GM10847 (cell line): ENCODE data around the gene SIM2.

ENCODE experiments used
- POLR2A ChIP-seq: IDR thresholded peaks from 2 replicates; pipeline ENCODE4 v1.6.1; 2011; ENCODE audit not compliant: insufficient read length; ENCODE audit errors: extremely low read depth

SIM2 gene

DNA sequence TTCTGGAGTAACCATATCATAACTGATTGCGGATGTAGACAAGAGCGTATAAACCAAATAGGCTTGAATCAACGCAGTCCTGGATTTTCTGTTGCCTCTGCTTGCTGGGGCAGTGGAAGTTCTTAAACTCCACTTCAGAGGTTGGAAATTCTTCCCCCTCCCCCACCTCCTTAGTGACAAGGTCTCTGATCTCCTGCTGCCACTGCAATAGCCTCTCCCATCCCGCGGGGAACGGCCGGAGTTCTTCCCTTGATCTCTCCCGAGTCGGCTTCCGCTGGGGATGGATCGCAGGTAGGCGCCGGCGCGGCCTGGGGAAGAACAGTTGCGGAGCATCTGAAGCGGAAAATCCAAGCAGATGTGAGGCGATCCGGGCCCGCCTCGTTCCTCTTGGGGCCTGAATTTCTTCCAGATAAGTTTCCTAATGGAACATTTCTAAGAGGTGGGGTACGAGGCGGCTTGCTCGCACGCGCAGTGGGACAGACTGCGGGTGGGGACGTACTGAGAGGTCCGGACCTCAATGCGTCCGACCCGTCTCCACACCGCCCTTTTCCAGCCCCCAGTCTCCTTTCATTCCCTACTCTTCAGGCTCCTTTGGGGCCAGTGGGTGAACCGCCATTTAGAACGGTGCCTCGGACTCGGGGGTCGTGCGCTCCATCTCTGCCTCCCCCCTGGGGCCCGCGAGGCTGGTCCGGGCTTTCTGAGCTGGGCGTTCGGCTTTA is 3.1 kb upstream of the SIM2 start:
- no peak for TF ChIP-seq POLR2A

DNA sequence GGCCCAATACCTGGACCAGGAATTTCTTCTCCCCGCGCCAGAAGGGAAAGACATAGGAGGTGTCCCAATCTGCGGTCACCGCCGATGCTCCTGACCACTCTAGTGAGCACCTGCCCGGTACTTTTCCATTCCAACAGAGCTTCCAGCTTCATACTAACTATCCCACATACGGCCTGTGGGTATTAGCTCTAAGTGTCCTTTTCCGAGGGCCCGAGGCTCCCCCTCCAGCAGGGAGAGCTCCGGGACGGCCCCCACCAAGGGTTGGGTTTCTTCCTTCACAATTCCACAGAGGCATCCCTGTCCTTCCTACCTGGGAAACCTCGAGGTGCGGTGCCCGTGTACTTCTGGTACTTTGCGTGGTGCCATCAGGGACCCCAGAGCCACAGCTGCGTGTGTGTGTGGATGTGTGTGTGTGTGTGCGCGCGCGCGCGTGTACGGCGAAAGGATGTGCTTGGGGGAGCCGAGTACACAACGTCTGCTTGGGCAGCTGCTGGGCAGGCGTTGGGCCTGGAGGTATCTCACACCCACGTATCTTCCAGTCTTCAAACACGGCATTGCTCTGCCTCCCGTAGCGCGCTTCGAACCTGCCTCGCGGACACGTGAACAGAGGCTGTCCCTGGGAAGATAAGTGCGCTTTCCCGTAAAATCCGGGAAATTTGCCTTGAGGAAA is 2.4 kb upstream of the SIM2 start:
- no peak for TF ChIP-seq POLR2A

DNA sequence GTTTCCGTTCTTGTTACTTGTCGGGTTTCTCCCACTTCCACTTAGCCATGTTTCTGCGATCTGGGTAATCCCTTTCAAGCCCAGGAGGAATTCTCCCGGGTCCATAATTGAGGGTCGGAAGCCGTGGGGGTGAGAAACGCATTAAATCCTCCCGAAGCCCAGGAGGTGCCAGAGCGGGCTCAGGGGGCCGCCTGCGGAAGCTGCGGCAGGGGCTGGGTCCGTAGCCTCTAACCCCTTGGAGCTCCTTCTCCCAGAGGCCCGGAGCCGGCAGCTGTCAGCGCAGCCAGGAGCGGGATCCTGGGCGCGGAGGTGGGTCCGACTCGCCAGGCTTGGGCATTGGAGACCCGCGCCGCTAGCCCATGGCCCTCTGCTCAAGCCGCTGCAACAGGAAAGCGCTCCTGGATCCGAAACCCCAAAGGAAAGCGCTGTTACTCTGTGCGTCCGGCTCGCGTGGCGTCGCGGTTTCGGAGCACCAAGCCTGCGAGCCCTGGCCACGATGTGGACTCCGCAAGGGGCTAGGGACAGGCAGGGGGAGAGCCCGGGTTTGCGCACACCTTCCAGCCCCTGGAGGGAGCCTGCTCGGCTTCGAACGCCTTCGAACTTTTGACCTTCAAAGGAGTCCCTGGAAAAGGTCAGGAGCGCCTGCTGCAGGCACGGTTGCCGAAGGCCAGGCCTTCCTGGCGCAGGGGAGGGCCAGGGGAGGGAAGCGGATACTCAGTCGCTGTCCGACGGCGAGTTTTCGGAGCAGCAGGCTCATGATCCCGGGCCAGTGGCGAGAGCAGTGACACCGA is 1.7 kb upstream of the SIM2 start:
- TF ChIP-seq POLR2A, result no peak

DNA sequence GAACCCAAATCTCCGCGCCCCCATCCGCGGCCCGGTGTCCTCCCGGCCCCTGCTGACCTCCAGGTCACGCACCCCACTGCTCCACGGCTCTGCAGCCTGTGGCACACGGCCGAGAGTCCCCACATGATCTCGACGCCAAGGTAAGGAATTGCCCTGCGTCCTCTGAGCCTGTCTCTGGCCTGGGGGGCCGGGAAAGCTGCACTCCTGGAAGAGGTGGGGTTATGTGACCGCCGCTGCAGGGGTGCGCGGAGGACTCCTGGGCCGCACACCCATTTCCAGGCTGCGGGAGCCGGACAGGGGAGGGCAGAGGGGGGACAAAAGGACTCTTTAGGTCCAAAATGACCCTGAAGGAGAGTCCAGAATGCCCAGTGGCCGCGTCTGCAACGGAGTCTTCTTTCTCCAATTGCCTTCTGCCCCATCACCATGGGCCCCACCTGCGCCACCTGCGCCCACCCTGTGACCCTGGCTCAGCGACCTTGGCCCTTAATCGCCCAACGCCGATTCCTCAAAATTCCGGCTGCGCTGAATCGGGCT is 997 bp upstream of the SIM2 start:
- TF ChIP-seq POLR2A, result no peak

DNA sequence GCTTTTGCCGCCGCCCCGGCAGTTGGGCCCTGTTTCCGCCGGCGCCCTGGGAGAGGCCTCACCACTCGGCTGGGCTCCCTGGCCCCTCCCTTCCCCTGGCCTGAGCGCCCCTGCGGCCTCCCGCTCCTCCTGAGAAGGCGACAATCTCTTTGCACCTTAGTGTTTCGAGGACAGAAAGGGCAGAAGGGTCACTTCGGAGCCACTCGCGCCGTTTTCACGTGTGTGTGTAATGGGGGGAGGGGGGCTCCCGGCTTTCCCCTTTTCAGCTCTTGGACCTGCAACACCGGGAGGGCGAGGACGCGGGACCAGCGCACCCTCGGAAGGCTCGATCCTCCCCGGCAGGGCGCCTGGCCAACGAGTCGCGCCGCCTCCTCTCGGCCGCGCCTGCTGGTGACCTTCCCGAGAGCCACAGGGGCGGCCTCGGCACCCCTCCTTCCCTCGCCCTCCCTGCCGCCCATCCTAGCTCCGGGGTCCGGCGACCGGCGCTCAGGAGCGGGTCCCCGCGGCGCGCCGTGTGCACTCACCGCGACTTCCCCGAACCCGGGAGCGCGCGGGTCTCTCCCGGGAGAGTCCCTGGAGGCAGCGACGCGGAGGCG is 432 bp upstream of the SIM2 start:
- TF ChIP-seq POLR2A, result no peak

DNA sequence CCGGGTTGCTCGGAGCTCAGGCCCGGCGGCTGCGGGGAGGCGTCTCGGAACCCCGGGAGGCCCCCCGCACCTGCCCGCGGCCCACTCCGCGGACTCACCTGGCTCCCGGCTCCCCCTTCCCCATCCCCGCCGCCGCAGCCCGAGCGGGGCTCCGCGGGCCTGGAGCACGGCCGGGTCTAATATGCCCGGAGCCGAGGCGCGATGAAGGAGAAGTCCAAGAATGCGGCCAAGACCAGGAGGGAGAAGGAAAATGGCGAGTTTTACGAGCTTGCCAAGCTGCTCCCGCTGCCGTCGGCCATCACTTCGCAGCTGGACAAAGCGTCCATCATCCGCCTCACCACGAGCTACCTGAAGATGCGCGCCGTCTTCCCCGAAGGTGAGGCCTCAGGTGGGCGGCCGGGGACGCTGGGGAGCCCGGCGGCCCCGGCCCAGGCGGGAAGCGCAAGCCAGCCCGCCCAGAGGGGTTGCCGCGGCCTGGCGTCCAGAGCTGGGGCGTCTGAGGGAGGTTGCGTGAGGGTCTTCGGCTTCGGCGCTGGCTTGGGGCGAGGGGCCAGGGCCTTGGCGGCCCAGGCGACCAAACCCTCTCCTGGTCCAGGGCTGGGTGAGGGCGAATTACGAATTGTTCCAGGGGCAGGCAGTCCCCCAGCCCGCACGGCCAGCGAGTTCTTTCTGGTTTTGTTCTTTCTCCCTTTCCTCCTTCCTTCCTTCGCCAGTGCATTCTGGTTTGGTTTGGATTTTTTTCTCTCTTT is 805 bp downstream of the SIM2 start:
- TF ChIP-seq POLR2A, result no peak

DNA sequence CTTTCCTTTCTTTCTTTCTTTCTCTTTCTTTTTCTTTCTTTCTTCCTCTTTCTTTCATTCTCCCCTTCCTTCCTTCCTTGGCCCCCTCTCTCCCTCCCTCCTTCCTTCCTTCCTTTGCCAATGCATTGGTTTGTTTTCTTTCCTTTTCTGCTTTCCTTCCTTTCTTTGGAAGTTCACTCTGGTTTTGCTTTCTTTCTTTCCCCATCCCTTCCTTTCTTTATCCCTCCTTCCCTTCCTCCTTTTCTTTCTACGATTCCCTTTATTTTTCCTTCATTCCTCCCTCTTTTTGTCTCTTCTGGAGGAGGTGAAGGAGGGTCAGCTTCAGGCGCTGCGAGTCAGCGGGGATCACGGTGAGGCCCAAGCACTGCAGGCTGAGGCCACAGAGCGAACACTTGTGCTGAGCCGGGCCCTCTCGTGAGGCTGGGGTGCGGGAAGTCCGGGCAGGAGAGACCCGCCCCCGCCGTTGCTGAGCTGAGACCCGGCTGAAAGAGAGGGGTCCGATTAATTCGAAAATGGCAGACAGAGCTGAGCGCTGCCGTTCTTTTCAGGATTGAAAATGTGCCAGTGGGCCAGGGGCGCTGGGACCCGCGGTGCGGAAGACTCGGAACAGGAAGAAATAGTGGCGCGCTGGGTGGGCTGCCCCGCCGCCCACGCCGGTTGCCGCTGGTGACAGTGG is 1.5 kb downstream of the SIM2 start:
- no peak for TF ChIP-seq POLR2A

DNA sequence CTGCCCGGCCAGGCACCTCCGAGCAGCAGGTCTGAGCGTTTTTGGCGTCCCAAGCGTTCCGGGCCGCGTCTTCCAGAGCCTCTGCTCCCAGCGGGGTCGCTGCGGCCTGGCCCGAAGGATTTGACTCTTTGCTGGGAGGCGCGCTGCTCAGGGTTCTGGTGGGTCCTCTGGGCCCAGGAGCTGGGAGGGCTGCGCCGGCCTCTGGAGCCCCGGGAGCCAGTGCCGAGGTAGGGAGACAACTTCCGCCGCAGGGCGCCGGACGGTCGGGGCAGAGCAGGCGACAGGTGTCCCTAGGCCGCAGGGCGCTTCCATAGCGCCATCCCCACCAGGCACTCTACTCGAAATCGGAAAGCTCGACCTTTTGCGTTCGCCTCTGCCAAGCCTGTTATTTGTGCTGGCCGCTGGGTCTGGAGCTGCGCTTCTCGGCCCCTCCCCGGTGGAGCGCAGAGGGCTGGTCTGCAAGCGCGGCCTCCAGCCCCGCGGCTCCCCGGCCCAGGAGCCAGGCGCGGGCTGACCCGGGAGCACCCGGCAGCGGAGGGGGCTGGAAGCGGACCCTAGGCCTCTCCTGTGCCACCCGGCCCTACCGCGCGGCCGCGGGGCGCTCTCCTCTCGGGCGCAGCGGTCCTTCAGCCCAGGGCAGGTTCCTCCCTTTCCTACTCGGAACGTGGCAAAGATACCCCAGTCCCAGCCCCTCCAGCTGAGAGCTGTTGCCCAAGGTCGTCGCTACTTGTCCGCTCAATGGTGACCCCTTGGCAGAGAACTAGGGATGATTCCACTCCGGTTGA is 2.2 kb downstream of the SIM2 start:
- no peak for TF ChIP-seq POLR2A

DNA sequence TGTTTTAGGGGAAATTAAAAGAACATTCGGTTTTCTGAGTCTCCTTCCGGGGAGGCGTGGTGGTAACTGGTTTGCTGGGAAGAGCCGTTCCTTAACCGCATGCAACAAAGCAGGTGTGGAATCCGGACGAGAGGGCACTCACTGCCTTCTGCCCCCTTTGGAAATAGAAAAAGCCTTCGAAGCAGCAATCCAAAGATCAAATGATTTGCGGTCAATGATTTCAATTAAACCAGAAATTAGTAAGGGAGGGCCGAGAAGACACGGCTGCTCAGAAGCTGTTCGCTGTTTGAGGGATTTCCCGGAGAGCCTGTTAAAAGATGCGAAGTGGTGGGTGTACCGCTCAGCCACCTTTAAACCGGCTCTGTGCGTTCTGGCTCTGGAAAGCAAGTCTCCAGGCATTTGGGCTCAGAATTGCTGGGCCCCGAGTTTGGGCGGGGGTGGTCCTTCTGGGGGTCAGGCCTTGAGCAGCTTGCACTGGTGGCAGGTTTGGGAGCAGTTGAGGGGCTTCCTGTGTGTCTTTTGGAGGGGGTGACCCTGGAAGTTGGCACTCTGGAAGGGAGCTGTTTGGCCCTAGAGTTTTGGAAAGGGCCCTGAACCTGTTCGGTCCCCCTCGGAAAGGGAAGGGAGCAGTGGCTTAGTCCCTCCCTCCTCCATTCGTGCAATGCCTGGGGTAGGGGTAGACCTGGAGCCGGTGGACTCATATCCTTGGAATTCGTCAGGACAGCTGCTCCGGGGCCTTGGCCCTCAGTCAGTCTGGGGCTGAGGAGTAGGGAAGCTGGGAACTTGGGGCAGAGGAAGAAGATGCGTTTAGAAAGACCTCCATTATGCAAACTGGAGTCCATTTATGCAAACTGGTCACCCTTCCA is 3.1 kb downstream of the SIM2 start:
- TF ChIP-seq POLR2A, result no peak

DNA sequence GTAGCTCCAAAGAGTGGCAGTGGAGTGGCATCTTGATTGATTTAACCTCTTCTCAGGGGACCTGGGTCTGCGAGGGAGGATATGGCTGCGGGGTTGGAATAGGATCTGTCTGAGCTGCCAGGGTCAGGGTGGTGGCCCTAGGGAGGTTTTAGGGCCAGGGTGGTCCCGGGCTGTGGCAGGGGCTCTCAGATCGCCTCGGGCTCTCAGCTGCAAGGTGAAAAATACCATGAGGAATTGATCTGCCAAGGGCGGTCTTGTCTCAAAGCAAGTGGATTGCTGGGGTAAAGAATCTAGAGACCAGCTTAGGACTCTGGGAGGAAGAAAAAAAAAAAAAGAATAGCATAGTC is 3.7 kb downstream of the SIM2 start:
- no peak for TF ChIP-seq POLR2A

DNA sequence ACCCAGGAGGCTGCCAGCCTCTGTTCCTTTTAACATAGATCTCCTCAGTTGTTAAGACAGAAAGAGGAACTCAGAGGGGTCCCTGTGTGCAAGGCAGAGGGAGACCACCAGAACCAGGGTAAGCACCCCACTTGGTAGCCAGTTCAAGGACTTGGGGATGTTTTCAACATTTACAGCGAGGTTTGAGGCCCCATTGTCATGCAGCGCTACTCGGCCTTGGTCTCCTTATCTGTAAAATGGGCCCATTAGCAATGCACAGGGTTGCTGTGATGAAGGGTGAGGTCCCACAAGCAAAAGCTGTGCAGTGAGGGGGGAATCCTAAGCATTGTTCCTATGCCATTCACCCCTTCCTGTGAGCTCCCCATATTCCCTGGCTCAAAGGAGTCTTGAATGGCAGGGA is 4.2 kb downstream of the SIM2 start:
- TF ChIP-seq POLR2A, result no peak

DNA sequence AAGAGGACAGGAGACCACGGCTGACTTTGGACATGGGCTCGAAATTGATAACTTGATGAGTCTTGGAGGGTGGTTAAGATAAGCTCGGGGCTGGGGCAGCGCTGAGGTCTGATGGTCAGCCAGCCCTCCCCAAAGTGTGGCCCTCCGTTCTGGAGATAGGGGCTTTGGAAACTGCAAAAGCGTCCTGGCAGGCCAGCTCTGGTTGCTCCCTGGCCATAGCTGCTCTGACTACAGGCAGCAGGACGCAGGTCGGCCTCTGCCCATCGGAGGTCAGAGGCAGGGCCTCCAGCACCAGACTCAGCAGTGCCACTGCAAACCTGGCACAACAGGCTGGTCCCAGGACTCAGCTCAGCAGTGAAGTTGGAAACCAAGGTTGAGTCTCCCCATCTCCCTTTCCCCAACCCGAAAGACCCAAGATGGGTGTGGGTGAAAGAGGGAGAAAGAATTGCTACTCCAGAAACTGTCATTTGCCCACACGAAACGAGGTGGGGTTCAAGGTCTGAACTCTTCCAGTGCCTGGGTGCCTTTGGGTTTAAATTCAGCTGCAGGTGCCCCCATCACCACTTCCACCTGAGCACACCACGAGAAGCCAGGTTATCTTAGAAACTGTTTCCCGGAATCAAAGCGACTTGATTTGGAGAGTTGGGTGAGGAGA is 4.8 kb downstream of the SIM2 start:
- TF ChIP-seq POLR2A, result no peak
